Activated T-helper 1 cell treated with anti-CD3 and anti-CD28 coated beads, Interleukin-2, amount 50 U/mL, for 16 hours (primary cell): Measurements from ENCODE around the gene CLMN.

ENCODE experiments used
- DNase-seq, 2 donors: peaks; one replicate each; pipeline ENCODE4 v3.0.0-alpha.2; 2020; ENCODE audit warnings: low read depth in 1 of 2, low spot score in 1 of 2

The CLMN gene

GRCh38 chr14:95321693-95322455 lies 2.2 kb upstream of the CLMN start:
- no peak for DNase-seq

GRCh38 chr14:95320955-95321600 lies 1.4 kb upstream of the CLMN start:
- DNase-seq, result no peak

GRCh38 chr14:95320078-95320895 lies 579 bp upstream of the CLMN start:
- no peak for DNase-seq

GRCh38 chr14:95318399-95319311 lies 1.1 kb downstream of the CLMN start:
- DNase-seq, result no peak

GRCh38 chr14:95317817-95318343 lies 1.8 kb downstream of the CLMN start:
- DNase-seq, result no peak

- no peak for DNase-seq
These were observed 2.9 kb downstream of the CLMN start for GRCh38 chr14:95316821-95317220.

GRCh38 chr14:95315579-95315978 lies 4.1 kb downstream of the CLMN start:
- DNase-seq, result no peak

DNA sequence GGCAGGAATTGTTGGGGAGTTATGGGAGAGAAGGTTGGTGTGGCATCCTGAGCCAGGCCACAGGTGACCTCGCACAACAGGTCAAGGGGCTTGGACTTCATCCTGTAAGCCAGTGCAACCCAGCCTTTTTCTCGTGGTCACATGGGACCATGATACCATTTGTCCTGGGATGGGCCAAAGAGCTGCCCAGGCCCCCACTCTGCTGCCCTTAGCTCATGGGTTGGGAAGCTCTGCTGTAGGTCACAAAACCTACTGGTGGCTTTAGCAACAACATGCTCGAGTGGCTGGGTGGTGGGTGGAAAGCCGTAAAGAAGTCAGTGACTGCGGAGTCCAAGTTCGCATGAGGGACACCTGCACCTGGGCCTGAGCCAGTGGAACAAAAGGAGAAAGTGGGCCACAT lies 4.6 kb downstream of the CLMN start:
- DNase-seq, result no peak

DNA sequence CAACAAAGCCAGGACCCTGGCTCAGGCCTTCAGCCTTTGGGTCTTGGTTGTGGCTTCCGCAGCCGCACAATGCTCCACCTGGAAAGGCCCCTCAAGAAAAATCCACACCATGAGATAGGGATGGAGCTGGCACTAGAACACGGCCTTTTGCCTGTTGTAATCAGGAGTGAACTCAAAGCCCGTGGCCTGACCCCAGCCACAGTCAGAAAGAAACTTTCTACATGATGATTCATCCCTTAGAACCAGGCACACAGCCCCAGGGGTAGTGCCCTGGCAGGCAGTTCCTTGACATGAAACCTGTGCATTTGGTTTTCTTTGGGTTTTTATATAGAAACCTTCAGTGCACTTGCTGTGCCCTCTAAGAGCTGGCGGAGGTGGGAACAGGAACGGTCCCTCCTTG lies 5.1 kb downstream of the CLMN start:
- no peak for DNase-seq

- DNase-seq, result no peak
These were observed 6.0 kb downstream of the CLMN start for GRCh38 chr14:95313707-95314106.

GRCh38 chr14:95313190-95313589 lies 6.5 kb downstream of the CLMN start:
- DNase-seq, result no peak

DNA sequence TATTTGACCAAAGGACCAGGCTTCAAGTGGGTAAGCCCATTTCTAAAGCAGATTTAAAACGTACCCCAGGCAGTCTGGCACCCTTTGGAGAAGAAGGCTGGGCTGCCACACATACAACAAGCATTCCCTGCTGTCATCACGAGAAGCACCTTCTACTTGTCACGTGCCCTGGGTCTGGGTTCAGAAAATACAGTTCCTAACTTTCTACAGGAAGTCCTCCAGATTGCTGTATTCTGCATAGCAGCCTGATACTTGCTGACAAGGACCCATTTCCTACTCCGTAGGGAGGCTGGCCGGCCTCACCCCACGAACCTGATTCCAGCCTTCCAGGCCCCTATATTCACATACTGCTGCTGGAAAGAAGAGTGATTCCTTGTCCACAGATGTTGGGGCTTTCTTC lies 7.4 kb downstream of the CLMN start:
- DNase-seq, result no peak

DNA sequence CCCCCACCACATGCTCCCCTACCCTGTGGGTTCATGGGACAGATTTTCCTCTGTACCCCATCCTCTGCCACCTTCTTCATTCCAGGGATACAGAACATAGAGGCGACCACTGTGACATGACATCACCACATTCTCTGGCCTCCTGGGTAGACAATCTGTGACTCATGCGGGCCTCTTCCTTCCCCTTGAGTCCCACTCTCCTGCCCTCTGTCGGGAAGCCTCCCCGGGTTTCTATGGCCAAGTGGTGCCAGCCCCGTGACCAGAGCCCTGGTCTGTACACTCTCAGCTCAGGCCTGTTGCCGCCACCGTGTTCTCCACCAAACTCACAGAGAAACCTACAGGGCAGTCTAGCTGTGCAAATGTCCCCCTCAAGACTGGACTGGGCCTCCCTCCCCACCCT lies 8.0 kb downstream of the CLMN start:
- DNase-seq, result no peak

- DNase-seq, result no peak
These were observed 8.9 kb downstream of the CLMN start for GRCh38 chr14:95310635-95311380.

DNA sequence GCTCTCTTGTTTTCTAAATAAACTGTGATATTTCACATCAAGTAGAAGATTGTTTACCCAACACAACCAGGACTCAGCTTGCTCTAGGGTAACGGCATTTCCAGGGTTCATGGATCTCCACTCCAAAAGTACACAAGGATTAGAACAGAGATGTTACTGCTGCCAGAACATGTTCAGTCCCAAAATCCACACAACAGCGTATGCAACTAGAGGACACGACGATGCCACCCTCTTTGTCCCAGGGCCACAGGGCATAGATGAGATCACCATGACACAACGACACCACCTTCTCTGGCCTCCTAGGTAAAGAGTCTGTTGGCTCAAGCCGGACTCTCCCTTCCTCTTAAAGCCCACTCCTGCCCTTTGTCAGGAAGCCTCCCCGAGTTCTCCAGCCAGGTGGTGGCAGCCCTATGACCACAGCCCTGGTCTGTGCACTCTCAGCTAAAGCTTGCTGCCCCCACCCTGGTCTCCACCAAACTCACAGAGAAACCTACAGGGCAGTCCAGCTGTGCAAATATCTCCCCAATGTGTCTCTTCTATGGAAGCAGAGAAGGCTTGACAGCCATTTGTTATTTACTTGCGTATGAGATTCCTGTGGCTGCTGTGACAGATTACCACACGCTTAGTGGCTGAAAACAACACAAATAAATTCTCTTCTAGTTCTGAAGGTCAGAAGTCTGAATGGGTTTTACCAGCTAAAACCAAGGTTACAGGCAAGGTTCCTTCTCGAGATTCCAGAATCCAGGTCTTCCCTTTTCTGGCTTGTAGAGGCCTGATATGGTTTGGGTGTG lies 10.3 kb downstream of the CLMN start:
- DNase-seq, result no peak

DNA sequence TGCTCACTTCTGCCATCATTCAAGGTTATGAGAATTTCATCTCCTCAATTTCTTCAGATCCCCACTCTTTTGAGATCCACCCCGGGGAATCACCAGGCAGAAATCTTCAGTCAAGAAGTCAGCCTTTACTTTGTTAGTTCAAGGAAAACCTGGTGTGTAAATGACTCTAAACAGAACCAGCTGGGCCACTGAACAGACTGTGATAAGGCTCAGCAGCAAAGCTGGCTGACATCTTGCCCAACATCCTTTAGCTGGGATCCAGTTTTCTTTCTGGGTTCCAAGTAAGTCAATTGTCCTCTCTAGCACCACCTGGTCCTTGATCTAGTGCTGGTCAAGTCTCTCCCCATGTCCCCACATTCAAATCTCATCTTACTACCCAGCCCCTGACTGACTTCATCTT lies 11.6 kb downstream of the CLMN start:
- no peak for DNase-seq

GRCh38 chr14:95307402-95308041 lies 12.2 kb downstream of the CLMN start:
- no peak for DNase-seq

- no peak for DNase-seq
These were observed 13.8 kb downstream of the CLMN start for GRCh38 chr14:95305940-95306339.

GRCh38 chr14:95305145-95305544 lies 14.6 kb downstream of the CLMN start:
- no peak for DNase-seq
